HepG2 (cell line): Measurements from ENCODE around the gene ORC4. TPM values are rescaled to one million over a fixed set of nuclear protein-coding genes. Genes with fewer than 3 reads are reported as not detected.

Source experiments
- ATAC-seq: fragments of 200-7000 bp; cut with Tn5 transposase; 3 replicates; pipeline ENCODE4 v1.9.1; 2020; ENCODE audit warnings: mild to moderate bottlenecking, moderate library complexity
- BruUV-seq: library from RNA; stranded (reverse); fragments of 400-500 nt; replicated peaks from 2 replicates; lab custom pipeline; 2021; lab: Mats Ljungman, UMichigan
- CTCF ChIA-PET: fragments of 300-600 bp; formaldehyde crosslinking; extraction: SDS; loops from one replicate; lab custom pipeline; 2021; ENCODE audit warnings: low total read pairs, inconsistent platforms, low intra/inter-chr PET ratio; lab: Yijun Ruan, JAX
- POLR2A ChIA-PET: fragments of 350-600 bp; sonication (Branson Sonifier 250); formaldehyde crosslinking; loops from one replicate; lab custom pipeline; 2020; ENCODE audit warnings: antibody characterized with exemption, inconsistent platforms; lab: Yijun Ruan, JAX
- DNase-seq: peaks from one replicate; pipeline ENCODE4 v3.0.0-alpha.2; 2015; ENCODE audit warnings: low spot score
- FAIRE-seq: peaks from 3 replicates; lab custom pipeline; 2011; peaks lifted over from hg19 to GRCh38; lab: Jason Lieb, UNC
- H2AFZ ChIP-seq: one replicate; pipeline ENCODE4 v1.6.1; 2011; ENCODE audit warnings: low read length, inconsistent platforms
- H3K27ac ChIP-seq: fragments of 300-600 bp; 3 replicates; pipeline ENCODE4 v1.8.0; 2011; ENCODE audit warnings: mixed run types, mild to moderate bottlenecking, mixed read lengths, low read length, inconsistent platforms; ENCODE audit not compliant: insufficient read depth; ENCODE audit errors: extremely low read length
- H3K27me3 ChIP-seq, 2 experiments: fragments of 200-600 bp in 1 of 2; 2 replicates in 1 of 2; 3 replicates in 1 of 2; pipeline versions ENCODE4 v1.6.0 to v1.8.0; 2011; ENCODE audit warnings: low read length in 2 of 2, mild to moderate bottlenecking in 2 of 2, moderate library complexity in 2 of 2, inconsistent platforms in 1 of 2; ENCODE audit not compliant: insufficient read depth in 2 of 2, control insufficient read depth in 1 of 2
- H3K36me3 ChIP-seq, 2 experiments: fragments of 200-600 bp in 1 of 2; replicated peaks in 1 of 2; 2 replicates in 1 of 2; 3 replicates in 1 of 2; pipeline versions ENCODE4 v1.5.1 to v1.8.0; 2011; ENCODE audit warnings: low read length in 2 of 2, inconsistent platforms in 1 of 2; ENCODE audit not compliant: insufficient read depth in 2 of 2, control insufficient read depth in 1 of 2
- H3K4me1 ChIP-seq: 2 replicates; pipeline ENCODE4 v1.5.1; 2012; ENCODE audit warnings: low read length, inconsistent platforms; ENCODE audit not compliant: insufficient read depth
- H3K4me2 ChIP-seq: 2 replicates; pipeline ENCODE4 v1.6.0; 2011; ENCODE audit warnings: low read depth, low read length, inconsistent platforms
- H3K4me3 ChIP-seq, 3 experiments: fragments of 200-600 bp in 1 of 3; sonication (generic), shearing (Covaris generic) in 1 of 3; replicated peaks in 1 of 3; 2 replicates each; pipeline ENCODE4 v1.5.1; 2011 to 2016; ENCODE audit warnings: low read length in 3 of 3, inconsistent platforms in 2 of 3, low read depth in 2 of 3, mild to moderate bottlenecking in 2 of 3, control low read depth in 1 of 3, mixed read lengths in 1 of 3; ENCODE audit not compliant: insufficient read depth in 1 of 3
- H3K79me2 ChIP-seq: one replicate; pipeline ENCODE4 v1.6.1; 2011; ENCODE audit warnings: low read length, inconsistent platforms; ENCODE audit not compliant: insufficient read depth
- H3K9ac ChIP-seq: 2 replicates; pipeline ENCODE4 v1.6.0; 2011; ENCODE audit warnings: mild to moderate bottlenecking, low read depth, low read length, inconsistent platforms; ENCODE audit not compliant: insufficient read depth
- H3K9me3 ChIP-seq: 2 replicates; pipeline ENCODE4 v1.5.1; 2012; ENCODE audit warnings: mild to moderate bottlenecking, low read length
- H4K20me1 ChIP-seq: 2 replicates; pipeline ENCODE4 v1.6.0; 2011; ENCODE audit warnings: inconsistent platforms, mild to moderate bottlenecking, low read length, moderate library complexity; ENCODE audit not compliant: insufficient read depth
- ATRX ChIP-seq: sonication (generic); formaldehyde crosslinking; IDR thresholded peaks from 2 replicates; pipeline ENCODE4 v1.4.0; 2020; ENCODE audit warnings: missing genetic modification reagents, borderline replicate concordance
- BRCA1 ChIP-seq: sonication (generic); formaldehyde crosslinking; IDR thresholded peaks from 2 replicates; pipeline ENCODE4 v1.4.0; 2020; ENCODE audit warnings: missing genetic modification reagents
- FOXO1 ChIP-seq: sonication (generic); formaldehyde crosslinking; IDR thresholded peaks from 2 replicates; pipeline ENCODE4 v1.4.0; 2020; ENCODE audit warnings: missing genetic modification reagents
- ISX ChIP-seq: sonication (generic); formaldehyde crosslinking; conservative IDR thresholded peaks from 2 replicates; pipeline ENCODE4 v1.5.0; 2020; ENCODE audit warnings: missing genetic modification reagents
- KDM4B ChIP-seq: sonication (generic); formaldehyde crosslinking; IDR thresholded peaks from 2 replicates; pipeline ENCODE4 v1.4.0; 2020; ENCODE audit warnings: missing genetic modification reagents
- MXD1 ChIP-seq: sonication (generic); formaldehyde crosslinking; IDR thresholded peaks from 2 replicates; pipeline ENCODE4 v1.4.0; 2020; ENCODE audit warnings: mild to moderate bottlenecking, missing genetic modification reagents
- MYC ChIP-seq: sonication (generic); formaldehyde crosslinking; IDR thresholded peaks from 2 replicates; pipeline ENCODE4 v1.9.0; 2021; ENCODE audit warnings: missing genetic modification reagents, borderline replicate concordance
- NCOA1 ChIP-seq: sonication (generic); formaldehyde crosslinking; IDR thresholded peaks from 2 replicates; pipeline ENCODE4 v1.9.0; 2021; ENCODE audit warnings: missing genetic modification reagents
- NFE2L2 ChIP-seq: fragments of 150-350 bp; IDR thresholded peaks from 2 replicates; pipeline ENCODE4 v1.6.1; 2014; ENCODE audit warnings: low read length
- TFDP1 ChIP-seq: IDR thresholded peaks from 2 replicates; pipeline ENCODE4 v1.6.1; 2016; ENCODE audit warnings: missing compliant biosample characterization, missing genetic modification reagents, borderline replicate concordance
- YEATS2 ChIP-seq: sonication (generic); formaldehyde crosslinking; IDR thresholded peaks from 2 replicates; pipeline ENCODE4 v1.4.0; 2020; ENCODE audit warnings: missing genetic modification reagents, borderline replicate concordance
- ZC3H13 ChIP-seq: sonication (generic); formaldehyde crosslinking; IDR thresholded peaks from 2 replicates; pipeline ENCODE4 v1.8.1; 2023; ENCODE audit warnings: mild to moderate bottlenecking, missing genetic modification reagents, moderate library complexity
- ZNF3 ChIP-seq: IDR thresholded peaks from 2 replicates; pipeline ENCODE4 v1.7.0; 2017; ENCODE audit warnings: inconsistent platforms
- WGBS: methylation state at CpG from one replicate; pipeline ENCODE4 v1.1.6; 2017; ENCODE audit warnings: low lambda C conversion rate; 5-methylcytosine and 5-hydroxymethylcytosine counted together
- in situ Hi-C: cut with HindIII; loops from 2 replicates; pipeline ENCODE4 v1.10.0; 2017; ENCODE audit warnings: low pct_unique_long_range_greater_than_20kb; ENCODE audit not compliant: extremely low pct_ligation_motif_present
- intact Hi-C: fragments of 100-400 bp; cut with micrococcal nuclease; formaldehyde crosslinking; loops from one replicate; pipeline ENCODE4 v1.10.0; 2022; ENCODE audit not compliant: unreplicated experiment
- polyA plus RNA-seq, 8 experiments: library from polyadenylated mRNA; depleted of rRNA in 3 of 8; stranded (reverse) in 7 of 8; unstranded in 1 of 8; fragments of >200 nt; fragmentation: Illumina TruSeq in 4 of 8; extraction: Trizol in 4 of 8; gene quantifications; 2 replicates each; pipeline versions ENCODE4 v1.2.1 to v1.2.3, GENCODE V29; 2011 to 2016; ENCODE audit warnings: low read depth in 4 of 8, missing spikeins in 1 of 8, mixed read lengths in 1 of 8; ENCODE audit not compliant: insufficient read depth in 1 of 8
- total RNA-seq, 5 experiments: library from RNA; depleted of rRNA; stranded (reverse); fragments of >200 nt; fragmentation: Illumina TruSeq; extraction: Trizol; gene quantifications; 2 replicates each; pipeline ENCODE4 v1.2.3, GENCODE V29; 2016; ENCODE audit warnings: low read depth in 1 of 5

The ORC4 gene
- total and polyA plus RNA-seq, 2 of the 13 experiments (the other 11 are each of a cell fraction or from before 2014, with no cell fraction given): 28.6 to 84.8 TPM

DNA sequence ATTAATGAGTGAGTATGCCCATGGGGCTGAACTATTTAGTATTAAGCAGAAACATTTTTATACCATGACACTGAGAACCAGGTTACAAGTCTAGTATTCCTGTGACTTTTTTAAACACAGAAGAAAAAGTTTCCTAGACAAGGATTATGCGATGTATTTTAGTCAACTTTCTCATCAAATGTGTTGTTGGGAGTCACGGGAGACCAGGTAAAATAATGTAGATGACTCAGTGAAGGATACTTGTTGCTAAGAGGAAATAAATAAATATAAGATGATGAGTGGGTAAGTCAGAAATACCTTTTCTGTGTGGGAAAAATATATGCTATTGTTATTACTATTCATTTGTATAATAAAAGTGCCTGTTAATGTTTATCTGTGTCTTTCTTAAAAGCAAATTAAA lies 23.8 kb upstream of the ORC4 start (continued):
- TF ChIP-seq ZC3H13 (CRISPR knock-in tag) (no peak), MXD1 (no peak), ISX (CRISPR knock-in tag) (no peak), ZNF3 (no peak), MYC (CRISPR knock-in tag) (no peak), YEATS2 (CRISPR knock-in tag) (no peak), KDM4B (CRISPR knock-in tag) (no peak), BRCA1 (CRISPR knock-in tag) (no peak), NFE2L2 (no peak), ATRX (CRISPR knock-in tag) (no peak)

GRCh38 chr2:148042219-148042618 lies 21.7 kb upstream of the ORC4 start:
- FAIRE-seq: no peak

More at GRCh38 chr2:148042219-148042618, 21.7 kb upstream of the ORC4 start:
- no peak overlapping the region for H3K9ac ChIP-seq
- no peak for ATAC-seq
- no peak overlapping the region for H3K4me3 ChIP-seq
- ChIA-PET CTCF (no interaction called here), POLR2A (no interaction called here)
- 98% methylated on average over 2 of the region's 2 CpGs for WGBS
- BruUV-seq: no TSS peak
- in situ Hi-C loops: no loop called here
- no peaks in the 10 kb centered on the region for H3K9me3 ChIP-seq
- no peak overlapping the region for H2AFZ ChIP-seq
- H4K20me1 ChIP-seq: no peaks in the 10 kb centered on the region
- intact Hi-C loops: no loop called here
- no peaks in the 10 kb centered on the region for H3K79me2 ChIP-seq
- no peak for DNase-seq
- no peak overlapping the region for H3K4me2 ChIP-seq
- H3K36me3 ChIP-seq: peaks cover 0 to 1% of the 10 kb centered on the region in 2 experiments; a peak in 1 of 5 replicates
- TF ChIP-seq NCOA1 (no peak), FOXO1 (CRISPR knock-in tag) (no peak), TFDP1 (CRISPR knock-in tag) (no peak)
- TF ChIP-seq, all 625 proteins: peak for 0
- H3K27ac ChIP-seq: no peak overlapping the region
- H3K4me1 ChIP-seq: no peaks in the 10 kb centered on the region
- H3K27me3 ChIP-seq: no peaks in the 10 kb centered on the region
